ENCODE measurements around the gene KCNK16. TPM values are rescaled to one million over a fixed set of nuclear protein-coding genes. Genes with fewer than 3 reads are reported as not detected.

The KCNK16 gene
- total and polyA plus RNA-seq, 2 of the 13 experiments (the other 11 are each of a cell fraction or from before 2014, with no cell fraction given): not detected

DNA sequence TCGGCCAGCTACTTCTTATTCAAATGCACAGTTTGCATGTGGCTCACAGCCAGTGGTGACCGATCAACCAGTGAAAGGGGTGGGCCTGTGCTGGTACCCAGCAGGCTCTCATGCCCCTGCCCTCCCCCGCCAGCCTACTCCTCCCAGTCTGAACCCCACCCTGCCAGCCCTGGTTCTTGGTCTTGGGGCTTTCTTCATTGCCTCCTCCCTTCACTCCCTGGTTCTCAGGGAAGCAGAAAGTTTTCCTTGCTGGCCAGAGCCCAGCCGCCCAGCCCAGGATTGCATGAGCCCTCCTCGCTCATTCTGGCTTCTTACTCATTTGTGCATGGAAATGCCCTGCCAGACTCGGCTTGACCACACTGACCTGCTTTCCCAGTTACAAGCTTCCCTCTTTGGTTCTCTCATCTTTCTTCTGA is 49.1 kb downstream of the KCNK16 start:
- in situ Hi-C loops (cut with HindIII; ENCODE audit: extremely low pct_ligation_motif_present, low pct_unique_long_range_greater_than_20kb): no loop called here
- intact Hi-C loops (cut with micrococcal nuclease; ENCODE audit: unreplicated experiment): no loop called here

More for the DNA sequence above, 49.1 kb downstream of the KCNK16 start:
- no peaks in the 10 kb centered on the region for H3K9me3 ChIP-seq (ENCODE audit: low read length)
- WGBS (ENCODE audit: low lambda C conversion rate): 33% methylated on average over 6 of the region's 6 CpGs
- no TSS peak for BruUV-seq (replicated peaks)
- no peak overlapping the region for H3K4me2 ChIP-seq (ENCODE audit: low read depth, low read length)
- H3K36me3 ChIP-seq (replicated peaks in 1 of 2; ENCODE audit: control insufficient read depth in 1 of 2, insufficient read depth in 2 of 2, low read length in 2 of 2): no peaks in the 10 kb centered on the region
- no peak overlapping the region for H3K4me3 ChIP-seq (replicated peaks in 1 of 3; ENCODE audit: insufficient read depth in 1 of 3, low read depth in 2 of 3, low read length in 3 of 3)
- no peak overlapping the region for H2AFZ ChIP-seq (ENCODE audit: low read length)
- no peaks in the 10 kb centered on the region for H4K20me1 ChIP-seq (ENCODE audit: insufficient read depth, low read length)
- H3K9ac ChIP-seq (ENCODE audit: insufficient read depth, low read depth, low read length): no peak overlapping the region
- no peaks in the 10 kb centered on the region for H3K27me3 ChIP-seq (ENCODE audit: control insufficient read depth in 1 of 2, insufficient read depth in 2 of 2, low read length in 2 of 2)
- no peaks in the 10 kb centered on the region for H3K4me1 ChIP-seq (ENCODE audit: insufficient read depth, low read length)
- CTCF ChIA-PET (ENCODE audit: low intra/inter-chr PET ratio, low total read pairs): no interaction called here
- DNase-seq (ENCODE audit: low spot score) (no peak), FAIRE-seq (no peak), ATAC-seq (no peak)
- POLR2A ChIA-PET: no interaction called here
- no peaks in the 10 kb centered on the region for H3K79me2 ChIP-seq (ENCODE audit: insufficient read depth, low read length)
- no peak for TF ChIP-seq XRCC5 (optimal IDR thresholded peaks at IDR 0.05; ENCODE audit: low read length)
- TF ChIP-seq CSRNP1 (CRISPR knock-in tag; IDR thresholded peaks at IDR 0.05): no peak
- TF ChIP-seq ZNF576 (CRISPR knock-in tag; IDR thresholded peaks at IDR 0.05): no peak
- TF ChIP-seq MXI1 (IDR thresholded peaks at IDR 0.05; ENCODE audit: borderline replicate concordance, low read depth, low read length): no peak
- no peak for TF ChIP-seq DZIP1 (CRISPR knock-in tag; IDR thresholded peaks at IDR 0.05)
- TF ChIP-seq, protein P1, sequence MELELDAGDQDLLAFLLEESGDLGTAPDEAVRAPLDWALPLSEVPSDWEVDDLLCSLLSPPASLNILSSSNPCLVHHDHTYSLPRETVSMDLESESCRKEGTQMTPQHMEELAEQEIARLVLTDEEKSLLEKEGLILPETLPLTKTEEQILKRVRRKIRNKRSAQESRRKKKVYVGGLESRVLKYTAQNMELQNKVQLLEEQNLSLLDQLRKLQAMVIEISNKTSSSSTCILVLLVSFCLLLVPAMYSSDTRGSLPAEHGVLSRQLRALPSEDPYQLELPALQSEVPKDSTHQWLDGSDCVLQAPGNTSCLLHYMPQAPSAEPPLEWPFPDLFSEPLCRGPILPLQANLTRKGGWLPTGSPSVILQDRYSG (CRISPR knock-in tag; IDR thresholded peaks at IDR 0.05): no peak
- TF ChIP-seq TP53 (CRISPR knock-in tag; conservative IDR thresholded peaks at IDR 0.05): no peak
- no peak for TF ChIP-seq TSC22D2 (CRISPR knock-in tag; IDR thresholded peaks at IDR 0.05; ENCODE audit: borderline replicate concordance)
- no peak for TF ChIP-seq ZNF256 (CRISPR knock-in tag; conservative IDR thresholded peaks at IDR 0.05)
- no peak for TF ChIP-seq ZNF7 (CRISPR knock-in tag; IDR thresholded peaks at IDR 0.05)
- no peak for TF ChIP-seq MLLT10 (CRISPR knock-in tag; IDR thresholded peaks at IDR 0.05)
- TF ChIP-seq NAIF1 (CRISPR knock-in tag; IDR thresholded peaks at IDR 0.05; ENCODE audit: borderline replicate concordance): no peak
- no peak overlapping the region for H3K27ac ChIP-seq (ENCODE audit: extremely low read length, insufficient read depth, low read length)

Data from HepG2 (cell line).